Measurements from ENCODE around the gene GTF2H4. TPM values are rescaled to one million over a fixed set of nuclear protein-coding genes. Genes with fewer than 3 reads are reported as not detected.

GTF2H4 gene
- total and polyA plus RNA-seq, 2 of the 8 experiments (the other 6 are each of a cell fraction or from before 2014, with no cell fraction given), result 42.3 to 53.4 TPM

DNA sequence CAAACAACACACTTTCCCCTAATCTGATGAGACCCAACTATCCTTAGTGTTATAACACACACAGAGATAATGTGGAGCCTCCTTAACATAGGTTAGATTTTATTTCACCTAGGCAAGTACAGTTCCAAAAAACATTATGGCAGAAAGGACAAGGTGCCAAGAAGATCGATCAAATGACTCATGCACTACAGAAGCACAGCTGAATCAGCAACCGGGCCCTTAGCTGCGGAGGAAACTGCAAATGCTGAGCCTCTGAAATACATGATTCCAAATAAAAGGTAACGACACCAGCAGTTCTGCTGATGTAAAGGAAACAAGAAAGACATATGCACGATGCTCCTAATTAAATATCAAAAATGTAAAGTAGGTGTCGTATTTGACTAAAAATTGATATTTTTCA is 55.6 kb downstream of the GTF2H4 start:
- Histone ChIP-seq H2AFZ (ENCODE audit: low read length) (no peak overlapping the region), H2BK5ac (ENCODE audit: low read depth, low read length) (no peak overlapping the region), H3K4me3 (ENCODE audit: extremely low read depth in 1 of 4, insufficient read depth in 2 of 4, low read depth in 3 of 4, low read length in 4 of 4) (no peak overlapping the region), H3K14ac (ENCODE audit: insufficient read length) (no peak overlapping the region), H3K56ac (replicated peaks; ENCODE audit: insufficient read length, low read depth, low read length) (no peak overlapping the region), H2BK120ac (replicated peaks; ENCODE audit: low read depth, low read length) (no peak overlapping the region), H3K79me1 (ENCODE audit: low read depth, low read length) (no peaks in the 10 kb centered on the region), H4K20me1 (replicated peaks in 1 of 2; ENCODE audit: control insufficient read depth in 1 of 2, insufficient read depth in 2 of 2, low read length in 2 of 2) (no peaks in the 10 kb centered on the region), H3K23ac (ENCODE audit: insufficient read length) (no peak overlapping the region), H3K4me2 (ENCODE audit: insufficient read depth in 1 of 2, low read depth in 2 of 2, low read length in 2 of 2) (no peak overlapping the region), H3K4me1 (replicated peaks in 1 of 4; ENCODE audit: control insufficient read depth in 3 of 4, insufficient read depth in 4 of 4, low read length in 3 of 4) (no peaks in the 10 kb centered on the region), H4K91ac (replicated peaks; ENCODE audit: insufficient read length, low read length) (no peak overlapping the region), H3K4ac (replicated peaks; ENCODE audit: insufficient read length, low read depth, low read length) (no peak overlapping the region), H2AK5ac (ENCODE audit: low read depth, low read length) (no peak overlapping the region), H3K23me2 (ENCODE audit: low read depth, low read length) (no peaks in the 10 kb centered on the region; the same call in 1 of the 2 replicates), H3K27me3 (replicated peaks in 1 of 4; ENCODE audit: control insufficient read depth in 3 of 4, extremely low read depth in 1 of 4, insufficient read depth in 3 of 4, low read length in 3 of 4) (no peaks in the 10 kb centered on the region), H2BK15ac (ENCODE audit: low read length) (no peak overlapping the region), H3K79me2 (ENCODE audit: control insufficient read depth in 1 of 2, insufficient read depth in 2 of 2, low read length in 2 of 2) (no peaks in the 10 kb centered on the region), H3K9ac (replicated peaks in 1 of 4; ENCODE audit: extremely low read depth in 1 of 4, low read depth in 3 of 4, low read length in 3 of 4) (no peak overlapping the region), H2BK12ac (ENCODE audit: low read depth, low read length) (no peak overlapping the region), H4K8ac (ENCODE audit: extremely low read depth, insufficient read depth, low read length) (no peak overlapping the region), H3K18ac (ENCODE audit: extremely low read depth, low read length) (no peak overlapping the region), H3K27ac (ENCODE audit: low read depth, low read length) (no peak overlapping the region), H3K36me3 (ENCODE audit: control insufficient read depth in 2 of 4, insufficient read depth in 4 of 4, low read length in 3 of 4) (no peaks in the 10 kb centered on the region), H2BK20ac (ENCODE audit: low read length) (no peak overlapping the region), H3K9me3 (ENCODE audit: insufficient read depth in 2 of 2, low read depth in 1 of 2, low read length in 1 of 2) (no peaks in the 10 kb centered on the region), H4K5ac (ENCODE audit: insufficient read length, low read depth, low read length) (no peak overlapping the region)
- 94% methylated on average over 6 of the region's 6 CpGs; no CpG with 5 or more reads in 1 of the 2 experiments for WGBS, 2 experiments (ENCODE audit: extremely low coverage in 1 of 2, insufficient coverage in 1 of 2, insufficient read length in 1 of 2, insufficient replicate concordance in 2 of 2, low coverage in 1 of 2, low lambda C conversion rate in 2 of 2, missing lambda C conversion rate in 1 of 2)
- ChIA-PET POLR2A (ENCODE audit: partially characterized antibody) (no interaction called here), CTCF (ENCODE audit: partially characterized antibody) (interaction anchor here (1.0 to 1.9 kb wide), 2 partner anchors 18 to 42 kb away, joined by 3 to 4 read pairs; no protein-coding TSS in a partner anchor)
- FAIRE-seq (no peak), DNase-seq (ENCODE audit: low read depth in 1 of 2, low spot score in 2 of 2) (no peak)
- no peak for TF ChIP-seq HDAC6 (IDR thresholded peaks at IDR 0.05; ENCODE audit: low read depth, low read length)
- TF ChIP-seq SP1 (IDR thresholded peaks at IDR 0.05; ENCODE audit: low read depth, low read length), result no peak
- no peak for TF ChIP-seq GABPA (IDR thresholded peaks at IDR 0.05; ENCODE audit: borderline replicate concordance, insufficient read depth, low read length)
- TF ChIP-seq TCF12 (IDR thresholded peaks at IDR 0.05; ENCODE audit: low read depth, low read length), result no peak
- no peak for TF ChIP-seq FOSL1 (IDR thresholded peaks at IDR 0.05; ENCODE audit: insufficient read depth, low read depth, low read length)
- no peak for TF ChIP-seq POLR2A (IDR thresholded peaks at IDR 0.05; ENCODE audit: control extremely low read depth in 1 of 2, low read depth in 2 of 2, low read length in 2 of 2)
- TF ChIP-seq CHD1 (IDR thresholded peaks at IDR 0.05; ENCODE audit: low read depth, low read length), result no peak
- no peak for TF ChIP-seq JUND (IDR thresholded peaks at IDR 0.05; ENCODE audit: low read length)
- no peak for TF ChIP-seq CHD2 (IDR thresholded peaks at IDR 0.05; ENCODE audit: low read length)
- no peak for TF ChIP-seq RXRA (IDR thresholded peaks at IDR 0.05; ENCODE audit: insufficient read depth, low read depth, low read length)
- TF ChIP-seq POU5F1 (IDR thresholded peaks at IDR 0.05; ENCODE audit: low read depth, low read length), result no peak
- TF ChIP-seq KDM5A (IDR thresholded peaks at IDR 0.05; ENCODE audit: low read length), result no peak
- no peak for TF ChIP-seq EP300 (IDR thresholded peaks at IDR 0.05; ENCODE audit: borderline replicate concordance in 1 of 2, low read depth in 2 of 2, low read length in 2 of 2)
- TF ChIP-seq CEBPB (IDR thresholded peaks at IDR 0.05; ENCODE audit: low read depth, low read length), result no peak
- TF ChIP-seq EGR1 (IDR thresholded peaks at IDR 0.05; ENCODE audit: borderline replicate concordance, low read depth, low read length), result no peak
- TF ChIP-seq ASH2L (IDR thresholded peaks at IDR 0.05; ENCODE audit: low read length), result no peak

All from H1 (cell line).